Thoracic aorta (tissue), 2 donors: ENCODE measurements around the gene NBPF1. TPM values are rescaled to one million over a fixed set of nuclear protein-coding genes. Genes with fewer than 3 reads are reported as not detected.
"Not testable (repeated sequence)": the region's sequence is repeated elsewhere in the genome, so short reads cannot be mapped to it uniquely, and the experiment has no call there.

Source experiments
- ATAC-seq: fragments of 150-250 bp; one replicate; pipeline ENCODE4 v1.8.0; 2017; ENCODE audit warnings: low read depth; ENCODE audit not compliant: insufficient number of reproducible peaks, low FRiP score
- DNase-seq: peaks from one replicate; pipeline ENCODE4 v3.0.0-alpha.2; 2020; ENCODE audit warnings: low spot score
- H3K27ac ChIP-seq, 2 donors: fragments of 200-600 bp; sonication (generic); 1 replicate in 1 of 2; 2 replicates in 1 of 2; pipeline ENCODE4 v1.5.1; 2016; ENCODE audit warnings: mild to moderate bottlenecking in 2 of 2, moderate library complexity in 2 of 2
- H3K27me3 ChIP-seq: fragments of 200-600 bp; sonication (generic); replicated peaks from 2 replicates; pipeline ENCODE4 v1.6.0; 2016; ENCODE audit warnings: mild to moderate bottlenecking; ENCODE audit not compliant: insufficient read depth
- H3K36me3 ChIP-seq: fragments of 200-600 bp; sonication (generic); one replicate; pipeline ENCODE4 v1.5.1; 2016
- H3K4me1 ChIP-seq, 2 donors: fragments of 200-600 bp; sonication (generic); 1 replicate in 1 of 2; 2 replicates in 1 of 2; pipeline versions ENCODE4 v1.5.1 to v1.6.0; 2016; ENCODE audit warnings: low read depth in 2 of 2, mild to moderate bottlenecking in 1 of 2; ENCODE audit not compliant: control insufficient read depth in 1 of 2
- H3K4me3 ChIP-seq: fragments of 200-600 bp; sonication (generic); 2 replicates; pipeline ENCODE4 v1.5.1; 2016; ENCODE audit warnings: mild to moderate bottlenecking
- H3K9me3 ChIP-seq: fragments of 200-600 bp; sonication (generic); 2 replicates; pipeline ENCODE4 v1.5.1; 2016
- total RNA-seq, 2 donors: library from RNA; depleted of rRNA; stranded (reverse); fragments of >200 nt; gene quantifications; one replicate each; pipeline versions ENCODE4 v1.1.0 to v1.2.3, GENCODE V29; 2016

NBPF1 gene
- total RNA-seq, 2 donors from 2014 or later = 21.0 to 63.2 TPM

- H3K4me1 ChIP-seq, H3K9me3 ChIP-seq, H3K27ac ChIP-seq, DNase-seq, H3K4me3 ChIP-seq, H3K36me3 ChIP-seq, H3K27me3 ChIP-seq, ATAC-seq: not testable (repeated sequence)
These were observed 52.3 kb downstream of the NBPF1 start for GRCh38 chr1:16561035-16561434.

- DNase-seq, ATAC-seq, H3K27me3 ChIP-seq, H3K4me1 ChIP-seq, H3K36me3 ChIP-seq, H3K4me3 ChIP-seq, H3K27ac ChIP-seq, H3K9me3 ChIP-seq: not testable (repeated sequence)
These were observed 52.9 kb downstream of the NBPF1 start for GRCh38 chr1:16560498-16560897.

GRCh38 chr1:16559688-16560087 is 53.7 kb downstream of the NBPF1 start:
- not testable (repeated sequence) for H3K4me1 ChIP-seq, H3K4me3 ChIP-seq, H3K36me3 ChIP-seq, DNase-seq, ATAC-seq, H3K9me3 ChIP-seq, H3K27me3 ChIP-seq, H3K27ac ChIP-seq

GRCh38 chr1:16557034-16557433 is 56.3 kb downstream of the NBPF1 start:
- H3K9me3 ChIP-seq, DNase-seq, ATAC-seq, H3K27me3 ChIP-seq, H3K4me3 ChIP-seq, H3K36me3 ChIP-seq, H3K27ac ChIP-seq, H3K4me1 ChIP-seq: not testable (repeated sequence)

- H3K4me1 ChIP-seq, H3K27ac ChIP-seq, H3K4me3 ChIP-seq, H3K27me3 ChIP-seq, H3K9me3 ChIP-seq, H3K36me3 ChIP-seq, ATAC-seq, DNase-seq: not testable (repeated sequence)
These were observed 60.1 kb downstream of the NBPF1 start for GRCh38 chr1:16553244-16553643.

- not testable (repeated sequence) for H3K36me3 ChIP-seq, ATAC-seq, H3K4me3 ChIP-seq, H3K4me1 ChIP-seq, H3K27me3 ChIP-seq, H3K9me3 ChIP-seq, H3K27ac ChIP-seq, DNase-seq
These were observed 63.0 kb downstream of the NBPF1 start for GRCh38 chr1:16550212-16550918.

- not testable (repeated sequence) for H3K27ac ChIP-seq, H3K27me3 ChIP-seq, H3K36me3 ChIP-seq, H3K4me1 ChIP-seq, ATAC-seq, H3K4me3 ChIP-seq, H3K9me3 ChIP-seq, DNase-seq
These were observed 63.8 kb downstream of the NBPF1 start for GRCh38 chr1:16549545-16549944.

- H3K27me3 ChIP-seq, ATAC-seq, H3K9me3 ChIP-seq, H3K27ac ChIP-seq, H3K36me3 ChIP-seq, DNase-seq, H3K4me3 ChIP-seq, H3K4me1 ChIP-seq: not testable (repeated sequence)
These were observed 65.7 kb downstream of the NBPF1 start for GRCh38 chr1:16547502-16548241.

GRCh38 chr1:16545682-16546095 is 67.7 kb downstream of the NBPF1 start:
- not testable (repeated sequence) for DNase-seq, ATAC-seq

GRCh38 chr1:16540421-16540893 is 72.9 kb downstream of the NBPF1 start:
- H3K36me3 ChIP-seq, H3K27me3 ChIP-seq, H3K9me3 ChIP-seq, DNase-seq, H3K4me3 ChIP-seq, H3K4me1 ChIP-seq, H3K27ac ChIP-seq, ATAC-seq: not testable (repeated sequence)

More at GRCh38 chr1:16545682-16546095, 67.7 kb downstream of the NBPF1 start:
- not testable (repeated sequence) for H3K9me3 ChIP-seq, H3K4me1 ChIP-seq, H3K36me3 ChIP-seq, H3K4me3 ChIP-seq, H3K27ac ChIP-seq, H3K27me3 ChIP-seq

- H3K4me3 ChIP-seq, H3K9me3 ChIP-seq, H3K4me1 ChIP-seq, H3K36me3 ChIP-seq, H3K27me3 ChIP-seq, H3K27ac ChIP-seq, ATAC-seq, DNase-seq: not testable (repeated sequence)
These were observed 75.8 kb downstream of the NBPF1 start for GRCh38 chr1:16537528-16537927.

GRCh38 chr1:16536796-16537195 is 76.6 kb downstream of the NBPF1 start:
- not testable (repeated sequence) for H3K4me1 ChIP-seq, DNase-seq, H3K36me3 ChIP-seq, H3K27ac ChIP-seq, H3K4me3 ChIP-seq, ATAC-seq, H3K9me3 ChIP-seq, H3K27me3 ChIP-seq
